ENCODE data around the gene GPC6. TPM values are rescaled to one million over a fixed set of nuclear protein-coding genes. Genes with fewer than 3 reads are reported as not detected.

The GPC6 gene
- total and polyA plus RNA-seq, 9 of the 15 experiments (the other 6 are each of a cell fraction or from before 2014, with no cell fraction given) = under 0.01 to 0.20 (median 0.01) TPM; not detected in 4

DNA sequence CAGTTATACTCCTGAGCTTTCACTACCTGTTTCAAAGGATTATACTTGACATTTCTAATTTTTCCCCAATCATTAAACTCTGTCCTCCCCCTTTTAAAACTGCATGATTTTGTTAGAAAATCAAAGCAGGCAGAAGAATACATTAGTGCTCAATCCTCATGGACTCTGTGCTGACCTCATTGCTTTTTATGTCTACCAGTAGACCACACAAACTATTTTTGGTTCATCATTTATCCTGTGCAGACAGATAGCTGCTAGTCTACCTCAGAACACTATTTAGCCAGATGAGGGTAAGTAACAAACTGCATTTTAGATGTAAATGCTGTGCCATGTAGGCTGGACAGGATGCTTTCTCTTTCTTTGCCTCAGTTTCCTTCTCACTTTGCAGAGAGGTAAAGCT lies 1016.9 kb downstream of the GPC6 start:
- Histone ChIP-seq H3K27me3 (ENCODE audit: control insufficient read depth in 2 of 2, insufficient read depth in 2 of 2, low read length in 2 of 2) (no peaks in the 10 kb centered on the region), H3K9ac (ENCODE audit: insufficient read depth in 1 of 2, low read depth in 2 of 2, low read length in 2 of 2) (no peak overlapping the region), H2AFZ (ENCODE audit: low read depth, low read length) (no peak overlapping the region), H3K79me2 (ENCODE audit: control insufficient read depth, insufficient read depth, low read length) (no peaks in the 10 kb centered on the region), H4K20me1 (replicated peaks; ENCODE audit: control insufficient read depth, insufficient read depth, low read length) (no peaks in the 10 kb centered on the region), H3K4me1 (replicated peaks in 1 of 2; ENCODE audit: control insufficient read depth in 2 of 2, insufficient read depth in 2 of 2, low read length in 2 of 2) (no peaks in the 10 kb centered on the region), H3K36me3 (ENCODE audit: control insufficient read depth, insufficient read depth, low read length) (no peaks in the 10 kb centered on the region), H3K9me1 (ENCODE audit: control insufficient read depth, insufficient read depth, low read length) (no peaks in the 10 kb centered on the region), H3K4me2 (ENCODE audit: insufficient read depth, low read length) (no peak overlapping the region), H3K27ac (ENCODE audit: extremely low read depth, low read depth, low read length) (no peak overlapping the region), H3K9me3 (replicated peaks; ENCODE audit: control insufficient read depth, insufficient read depth, low read depth, low read length) (no peaks in the 10 kb centered on the region), H3K4me3 (no peak overlapping the region)
- no TSS peak for BruUV-seq (replicated peaks)
- ChIA-PET POLR2A (no interaction called here), CTCF (ENCODE audit: low intra/inter-chr PET ratio) (no interaction called here)
- DNase-seq (ENCODE audit: extremely low read depth in 1 of 4, low spot score in 3 of 4) (no peak), FAIRE-seq (no peak), ATAC-seq (no peak)
- intact Hi-C loops (cut with micrococcal nuclease) (no loop called here), in situ Hi-C loops (cut with MboI) (no loop called here)
- TF ChIP-seq COPS2 (conservative IDR thresholded peaks at IDR 0.05) (no peak), MYNN (IDR thresholded peaks at IDR 0.05) (no peak), MYNN (CRISPR knock-in tag; IDR thresholded peaks at IDR 0.05) (no peak), BACH1 (tag; IDR thresholded peaks at IDR 0.05) (no peak), NCOA4 (IDR thresholded peaks at IDR 0.05; ENCODE audit: partially characterized antibody) (no peak), ZNF668 (CRISPR knock-in tag; IDR thresholded peaks at IDR 0.05) (no peak), CHD2 (IDR thresholded peaks at IDR 0.05; ENCODE audit: low read depth, low read length) (no peak), ZNF143 (CRISPR knock-in tag; IDR thresholded peaks at IDR 0.05) (no peak), FOXJ2 (tag; IDR thresholded peaks at IDR 0.05) (no peak), GTF2A2 (tag; IDR thresholded peaks at IDR 0.05) (no peak), KDM2B (CRISPR knock-in tag; IDR thresholded peaks at IDR 0.05) (no peak)
- TF ChIP-seq, protein P1, sequence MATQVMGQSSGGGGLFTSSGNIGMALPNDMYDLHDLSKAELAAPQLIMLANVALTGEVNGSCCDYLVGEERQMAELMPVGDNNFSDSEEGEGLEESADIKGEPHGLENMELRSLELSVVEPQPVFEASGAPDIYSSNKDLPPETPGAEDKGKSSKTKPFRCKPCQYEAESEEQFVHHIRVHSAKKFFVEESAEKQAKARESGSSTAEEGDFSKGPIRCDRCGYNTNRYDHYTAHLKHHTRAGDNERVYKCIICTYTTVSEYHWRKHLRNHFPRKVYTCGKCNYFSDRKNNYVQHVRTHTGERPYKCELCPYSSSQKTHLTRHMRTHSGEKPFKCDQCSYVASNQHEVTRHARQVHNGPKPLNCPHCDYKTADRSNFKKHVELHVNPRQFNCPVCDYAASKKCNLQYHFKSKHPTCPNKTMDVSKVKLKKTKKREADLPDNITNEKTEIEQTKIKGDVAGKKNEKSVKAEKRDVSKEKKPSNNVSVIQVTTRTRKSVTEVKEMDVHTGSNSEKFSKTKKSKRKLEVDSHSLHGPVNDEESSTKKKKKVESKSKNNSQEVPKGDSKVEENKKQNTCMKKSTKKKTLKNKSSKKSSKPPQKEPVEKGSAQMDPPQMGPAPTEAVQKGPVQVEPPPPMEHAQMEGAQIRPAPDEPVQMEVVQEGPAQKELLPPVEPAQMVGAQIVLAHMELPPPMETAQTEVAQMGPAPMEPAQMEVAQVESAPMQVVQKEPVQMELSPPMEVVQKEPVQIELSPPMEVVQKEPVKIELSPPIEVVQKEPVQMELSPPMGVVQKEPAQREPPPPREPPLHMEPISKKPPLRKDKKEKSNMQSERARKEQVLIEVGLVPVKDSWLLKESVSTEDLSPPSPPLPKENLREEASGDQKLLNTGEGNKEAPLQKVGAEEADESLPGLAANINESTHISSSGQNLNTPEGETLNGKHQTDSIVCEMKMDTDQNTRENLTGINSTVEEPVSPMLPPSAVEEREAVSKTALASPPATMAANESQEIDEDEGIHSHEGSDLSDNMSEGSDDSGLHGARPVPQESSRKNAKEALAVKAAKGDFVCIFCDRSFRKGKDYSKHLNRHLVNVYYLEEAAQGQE (IDR thresholded peaks at IDR 0.05; ENCODE audit: borderline replicate concordance) = no peak
- TF ChIP-seq, protein P1 (CRISPR knock-in tag; IDR thresholded peaks at IDR 0.05; ENCODE audit: low read depth) = no peak
- TF ChIP-seq, protein P2, sequence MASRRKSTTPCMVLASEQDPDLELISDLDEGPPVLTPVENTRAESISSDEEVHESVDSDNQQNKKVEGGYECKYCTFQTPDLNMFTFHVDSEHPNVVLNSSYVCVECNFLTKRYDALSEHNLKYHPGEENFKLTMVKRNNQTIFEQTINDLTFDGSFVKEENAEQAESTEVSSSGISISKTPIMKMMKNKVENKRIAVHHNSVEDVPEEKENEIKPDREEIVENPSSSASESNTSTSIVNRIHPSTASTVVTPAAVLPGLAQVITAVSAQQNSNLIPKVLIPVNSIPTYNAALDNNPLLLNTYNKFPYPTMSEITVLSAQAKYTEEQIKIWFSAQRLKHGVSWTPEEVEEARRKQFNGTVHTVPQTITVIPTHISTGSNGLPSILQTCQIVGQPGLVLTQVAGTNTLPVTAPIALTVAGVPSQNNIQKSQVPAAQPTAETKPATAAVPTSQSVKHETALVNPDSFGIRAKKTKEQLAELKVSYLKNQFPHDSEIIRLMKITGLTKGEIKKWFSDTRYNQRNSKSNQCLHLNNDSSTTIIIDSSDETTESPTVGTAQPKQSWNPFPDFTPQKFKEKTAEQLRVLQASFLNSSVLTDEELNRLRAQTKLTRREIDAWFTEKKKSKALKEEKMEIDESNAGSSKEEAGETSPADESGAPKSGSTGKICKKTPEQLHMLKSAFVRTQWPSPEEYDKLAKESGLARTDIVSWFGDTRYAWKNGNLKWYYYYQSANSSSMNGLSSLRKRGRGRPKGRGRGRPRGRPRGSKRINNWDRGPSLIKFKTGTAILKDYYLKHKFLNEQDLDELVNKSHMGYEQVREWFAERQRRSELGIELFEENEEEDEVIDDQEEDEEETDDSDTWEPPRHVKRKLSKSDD (conservative IDR thresholded peaks at IDR 0.05; ENCODE audit: low read length) = no peak
